Loucy (cell line): ENCODE data around the gene REV1.
"Not testable (repeated sequence)": the region's sequence is repeated elsewhere in the genome, so short reads cannot be mapped to it uniquely, and the experiment has no call there.

Experiments used
- H2AFZ ChIP-seq: fragments of 200-600 bp; sonication (generic); 2 replicates; pipeline ENCODE4 v1.6.0; 2016; ENCODE audit warnings: antibody characterized with exemption, mild to moderate bottlenecking, low read length, moderate library complexity
- H3F3A ChIP-seq: fragments of 200-600 bp; 2 replicates; pipeline ENCODE4 v1.6.0; 2016; ENCODE audit warnings: antibody characterized with exemption, low read depth, mild to moderate bottlenecking
- H3K27me3 ChIP-seq: fragments of 200-600 bp; sonication (generic); 2 replicates; pipeline ENCODE4 v1.6.1; 2014; ENCODE audit warnings: low read length, mild to moderate bottlenecking; ENCODE audit not compliant: insufficient read depth, poor library complexity, severe bottlenecking
- H3K36me3 ChIP-seq: fragments of 200-600 bp; sonication (generic); 2 replicates; pipeline ENCODE4 v1.6.1; 2016; ENCODE audit warnings: low read length; ENCODE audit not compliant: insufficient read depth
- H3K4me1 ChIP-seq: fragments of 200-600 bp; sonication (generic); 2 replicates; pipeline ENCODE4 v1.5.1; 2014; ENCODE audit warnings: low read length, mild to moderate bottlenecking; ENCODE audit not compliant: insufficient read depth, poor library complexity, severe bottlenecking
- H3K4me2 ChIP-seq: fragments of 200-600 bp; sonication (generic); 2 replicates; pipeline ENCODE4 v1.6.0; 2014; ENCODE audit warnings: antibody characterized with exemption, low read length, low read depth, mild to moderate bottlenecking; ENCODE audit not compliant: poor library complexity, severe bottlenecking
- H3K4me3 ChIP-seq: fragments of 200-600 bp; sonication (generic); 2 replicates; pipeline ENCODE4 v1.5.1; 2014; ENCODE audit warnings: low read length, mild to moderate bottlenecking, mixed read lengths; ENCODE audit not compliant: poor library complexity, severe bottlenecking
- H3K79me2 ChIP-seq: fragments of 200-600 bp; sonication (generic); 2 replicates; pipeline ENCODE4 v1.6.1; 2014; ENCODE audit warnings: low read length; ENCODE audit not compliant: insufficient read depth
- H3K9ac ChIP-seq: fragments of 200-600 bp; sonication (generic); 2 replicates; pipeline ENCODE4 v1.6.0; 2014; ENCODE audit warnings: mild to moderate bottlenecking, low read depth, low read length, moderate library complexity; ENCODE audit not compliant: poor library complexity, severe bottlenecking
- H3K9me2 ChIP-seq: fragments of 200-600 bp; sonication (generic); replicated peaks from 2 replicates; pipeline ENCODE4 v1.6.1; 2016; ENCODE audit warnings: low read depth, low read length, mixed read lengths
- H3K9me3 ChIP-seq: fragments of 200-600 bp; sonication (generic); 2 replicates; pipeline ENCODE4 v1.6.1; 2014; ENCODE audit warnings: mild to moderate bottlenecking, antibody characterized with exemption, low read length, low read depth; ENCODE audit not compliant: insufficient read depth
- H4K20me1 ChIP-seq: fragments of 200-600 bp; sonication (generic); 2 replicates; pipeline ENCODE4 v1.6.0; 2014; ENCODE audit warnings: antibody characterized with exemption, low read length, mild to moderate bottlenecking; ENCODE audit not compliant: insufficient read depth, poor library complexity, severe bottlenecking
- EZH2phosphoT487 ChIP-seq: fragments of 200-600 bp; IDR thresholded peaks from 2 replicates; pipeline ENCODE4 v1.6.1; 2018; ENCODE audit warnings: antibody characterized with exemption, mild to moderate bottlenecking, moderate library complexity, borderline replicate concordance
- TF ChIP-seq, protein P1 (sequence below): fragments of 200-600 bp; sonication (generic); conservative IDR thresholded peaks from 2 replicates; pipeline ENCODE4 v1.5.1; 2014; ENCODE audit warnings: mild to moderate bottlenecking, antibody characterized with exemption, low read length

REV1 gene

DNA sequence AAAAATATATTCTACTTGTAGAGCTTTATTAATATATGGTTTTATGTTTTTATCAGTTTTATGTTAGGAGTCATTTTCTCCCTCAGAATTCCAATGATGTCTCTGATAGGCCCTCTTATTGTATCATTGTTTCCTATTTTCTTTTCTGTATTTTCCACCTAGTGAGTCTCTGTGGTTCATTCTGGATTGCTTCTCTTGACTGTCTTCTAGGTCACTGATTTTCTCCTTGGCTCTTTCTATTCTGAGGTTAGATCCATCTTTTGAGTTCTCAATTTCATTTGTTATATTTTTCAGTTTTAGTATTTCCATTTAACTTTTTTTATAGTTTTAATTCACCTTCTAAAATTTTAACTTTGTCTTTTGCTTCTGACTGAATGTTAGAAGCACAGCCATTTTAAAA is 115.1 kb downstream of the REV1 start:
- no peak overlapping the region for H3K4me2 ChIP-seq
- H3K27me3 ChIP-seq, result no peaks in the 10 kb centered on the region
- H3K4me1 ChIP-seq, result no peaks in the 10 kb centered on the region
- no peaks in the 10 kb centered on the region; the same call in 1 of the 2 replicates for H3K9me3 ChIP-seq
- H3K79me2 ChIP-seq, result no peaks in the 10 kb centered on the region
- H3K9ac ChIP-seq, result no peak overlapping the region
- no peaks in the 10 kb centered on the region for H3K9me2 ChIP-seq
- H3F3A ChIP-seq, result no peaks in the 10 kb centered on the region
- no peak overlapping the region for H3K4me3 ChIP-seq
- TF ChIP-seq, protein P1, sequence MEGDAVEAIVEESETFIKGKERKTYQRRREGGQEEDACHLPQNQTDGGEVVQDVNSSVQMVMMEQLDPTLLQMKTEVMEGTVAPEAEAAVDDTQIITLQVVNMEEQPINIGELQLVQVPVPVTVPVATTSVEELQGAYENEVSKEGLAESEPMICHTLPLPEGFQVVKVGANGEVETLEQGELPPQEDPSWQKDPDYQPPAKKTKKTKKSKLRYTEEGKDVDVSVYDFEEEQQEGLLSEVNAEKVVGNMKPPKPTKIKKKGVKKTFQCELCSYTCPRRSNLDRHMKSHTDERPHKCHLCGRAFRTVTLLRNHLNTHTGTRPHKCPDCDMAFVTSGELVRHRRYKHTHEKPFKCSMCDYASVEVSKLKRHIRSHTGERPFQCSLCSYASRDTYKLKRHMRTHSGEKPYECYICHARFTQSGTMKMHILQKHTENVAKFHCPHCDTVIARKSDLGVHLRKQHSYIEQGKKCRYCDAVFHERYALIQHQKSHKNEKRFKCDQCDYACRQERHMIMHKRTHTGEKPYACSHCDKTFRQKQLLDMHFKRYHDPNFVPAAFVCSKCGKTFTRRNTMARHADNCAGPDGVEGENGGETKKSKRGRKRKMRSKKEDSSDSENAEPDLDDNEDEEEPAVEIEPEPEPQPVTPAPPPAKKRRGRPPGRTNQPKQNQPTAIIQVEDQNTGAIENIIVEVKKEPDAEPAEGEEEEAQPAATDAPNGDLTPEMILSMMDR, result no peak
- TF ChIP-seq EZH2phosphoT487, result no peak
- H4K20me1 ChIP-seq, result no peaks in the 10 kb centered on the region
- peaks cover 86% of the 10 kb centered on the region for H3K36me3 ChIP-seq
- no peak overlapping the region for H2AFZ ChIP-seq

DNA sequence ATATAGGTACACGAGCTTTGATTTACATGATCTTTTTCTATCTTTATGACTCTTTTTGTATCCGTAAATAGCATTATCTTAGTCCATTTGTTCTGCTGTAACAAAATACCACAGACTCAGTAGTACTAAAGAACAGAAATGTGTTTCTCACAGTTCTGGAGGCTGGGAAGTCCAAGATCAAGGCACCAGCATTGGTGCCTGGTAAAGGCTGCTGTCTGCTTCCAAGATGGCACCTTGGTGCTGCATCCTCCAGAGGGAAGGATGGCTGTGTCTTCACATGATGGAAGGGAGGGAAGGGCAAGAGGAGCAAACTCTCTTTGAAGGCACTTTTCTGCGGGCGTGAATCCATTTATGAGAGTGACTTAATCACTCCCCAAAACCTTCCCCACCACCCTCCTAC is 116.7 kb downstream of the REV1 start:
- Histone ChIP-seq H3F3A (no peaks in the 10 kb centered on the region), H4K20me1 (no peaks in the 10 kb centered on the region), H2AFZ (no peak overlapping the region), H3K4me1 (no peaks in the 10 kb centered on the region), H3K4me3 (no peak overlapping the region), H3K9me2 (no peaks in the 10 kb centered on the region), H3K27me3 (no peaks in the 10 kb centered on the region), H3K9me3 (no peaks in the 10 kb centered on the region; the same call in 1 of the 2 replicates), H3K9ac (no peak overlapping the region), H3K36me3 (peaks cover 88% of the 10 kb centered on the region), H3K4me2 (no peak overlapping the region), H3K79me2 (no peaks in the 10 kb centered on the region)
- no peak for TF ChIP-seq EZH2phosphoT487
- TF ChIP-seq, protein P1, result no peak

DNA sequence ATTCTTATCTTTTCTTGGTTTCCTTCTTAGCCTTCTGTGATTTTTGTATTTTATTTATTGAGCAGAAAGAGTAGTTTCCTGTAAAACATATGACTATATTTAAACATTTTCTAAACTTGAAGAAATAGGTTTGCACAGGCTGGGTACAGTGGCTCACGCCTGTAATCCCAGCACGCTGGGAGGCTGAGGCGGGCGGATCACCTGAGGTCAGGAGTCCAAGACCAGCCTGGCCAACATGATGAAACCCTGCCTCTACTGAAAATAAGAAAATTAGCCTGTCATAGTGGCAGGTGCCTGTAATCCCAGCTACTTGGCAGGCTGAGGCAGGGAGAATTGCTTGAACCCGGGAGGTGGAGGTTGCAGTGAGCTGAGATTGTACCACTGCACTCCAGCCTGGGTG is 121.0 kb downstream of the REV1 start:
- not testable (repeated sequence) for H2AFZ ChIP-seq, H3K4me1 ChIP-seq, H4K20me1 ChIP-seq, H3K27me3 ChIP-seq, H3K4me3 ChIP-seq, H3K79me2 ChIP-seq, H3K9me2 ChIP-seq, H3K9ac ChIP-seq, H3F3A ChIP-seq, H3K4me2 ChIP-seq, H3K9me3 ChIP-seq
- H3K36me3 ChIP-seq, result peaks cover 91% of the 10 kb centered on the region

DNA sequence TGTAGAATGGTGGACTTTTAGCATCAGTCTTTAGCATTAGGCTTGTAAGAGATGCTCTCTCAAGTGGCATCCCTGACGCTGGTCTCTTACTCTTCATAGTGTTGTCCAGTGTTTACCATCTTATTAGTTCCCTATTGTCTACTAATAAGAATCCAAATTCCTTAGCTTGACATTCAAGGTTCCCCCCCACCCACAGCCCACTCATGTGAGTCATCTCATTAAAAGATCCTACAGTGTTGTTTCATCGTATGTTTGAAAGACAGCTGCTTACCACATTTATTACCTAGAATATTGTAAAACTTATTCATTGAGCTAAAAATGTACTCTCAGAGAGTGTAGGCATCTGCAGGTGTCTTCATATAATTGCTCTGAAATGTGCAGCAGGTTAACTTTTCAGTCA is 124.2 kb downstream of the REV1 start:
- peaks cover 87% of the 10 kb centered on the region for H3K36me3 ChIP-seq
- H3K4me1 ChIP-seq, result no peaks in the 10 kb centered on the region
- H3K4me2 ChIP-seq, result no peak overlapping the region
- H3K79me2 ChIP-seq, result no peaks in the 10 kb centered on the region
- no peak overlapping the region for H3K4me3 ChIP-seq
- H4K20me1 ChIP-seq, result no peaks in the 10 kb centered on the region
- no peaks in the 10 kb centered on the region for H3K9me3 ChIP-seq
- H3K27me3 ChIP-seq, result no peaks in the 10 kb centered on the region
- TF ChIP-seq, protein P1, result no peak
- no peak for TF ChIP-seq EZH2phosphoT487
- H3K9ac ChIP-seq, result no peak overlapping the region
- no peaks in the 10 kb centered on the region for H3F3A ChIP-seq
- no peaks in the 10 kb centered on the region for H3K9me2 ChIP-seq
- H2AFZ ChIP-seq, result no peak overlapping the region
